ENCODE results near the gene CCDC185.

The CCDC185 gene

GRCh38 chr1:223437151-223437550 lies 43.9 kb downstream of the CCDC185 start:
- DNase-seq = no peak

DNA sequence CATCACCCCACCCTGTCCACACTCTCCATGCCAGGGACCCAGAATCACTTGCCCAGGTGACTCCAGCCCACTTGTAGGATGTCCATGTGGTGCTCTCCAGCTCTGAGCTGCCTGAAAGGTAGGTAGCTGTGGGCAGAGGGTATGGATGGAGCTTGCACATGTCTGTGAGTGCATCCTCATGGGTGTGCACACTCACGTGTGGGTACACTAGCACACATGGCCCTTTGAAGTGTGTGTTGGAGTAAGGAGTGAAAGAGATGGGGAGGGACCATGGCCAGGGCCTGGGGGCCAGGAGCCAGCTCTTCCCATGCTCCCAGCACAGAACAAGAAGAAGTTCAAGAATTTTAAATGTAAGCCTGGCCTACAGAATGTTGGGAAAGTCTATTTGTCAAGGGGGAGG lies 50.2 kb downstream of the CCDC185 start:
- no peak for DNase-seq

DNA sequence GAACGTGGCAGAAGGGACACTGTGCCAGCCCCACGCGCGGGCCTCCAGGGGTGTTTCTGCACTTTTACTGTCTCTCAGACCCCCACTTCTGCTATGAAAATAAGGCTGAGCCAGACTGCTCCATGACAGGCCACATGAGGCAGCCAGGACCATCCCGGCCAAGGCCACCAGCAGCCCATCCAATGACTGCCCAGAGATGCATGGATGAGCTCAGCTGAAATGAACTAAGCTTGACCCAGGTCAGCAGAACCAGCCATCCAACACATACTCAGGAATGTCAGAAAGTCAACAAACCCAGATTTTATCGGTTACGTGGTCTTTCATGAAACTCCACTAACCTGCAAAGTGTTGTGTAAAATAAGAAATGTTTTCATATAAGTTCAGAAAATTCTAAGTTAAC lies 51.2 kb downstream of the CCDC185 start:
- no peak for DNase-seq

All from NCI-H2227 treated with DMSO at 0.1 percent for 48 hours (cell line).